ENCODE data around the gene DCDC2B.

Gene DCDC2B

GRCh38 chr1:32197074-32197473 lies 11.8 kb upstream of the DCDC2B start:
- no peak for DNase-seq

DNA sequence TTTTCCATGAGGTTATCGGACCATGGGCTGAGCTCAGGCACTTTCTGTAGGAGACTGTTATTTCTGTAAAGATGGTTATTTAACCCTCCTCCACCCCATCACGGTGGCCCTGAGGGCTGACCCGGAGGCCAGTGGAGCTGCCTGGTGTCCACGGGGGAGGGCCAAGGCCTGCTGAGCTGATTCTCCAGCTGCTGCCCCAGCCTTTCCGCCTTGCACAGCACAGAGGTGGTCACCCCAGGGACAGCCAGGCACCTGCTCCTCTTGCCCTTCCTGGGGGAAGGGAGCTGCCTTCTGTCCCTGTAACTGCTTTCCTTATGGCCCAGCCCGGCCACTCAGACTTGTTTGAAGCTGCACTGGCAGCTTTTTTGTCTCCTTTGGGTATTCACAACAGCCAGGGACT lies 11.1 kb upstream of the DCDC2B start:
- DNase-seq: no peak

GRCh38 chr1:32198237-32199042 lies 10.4 kb upstream of the DCDC2B start:
- DNase-seq: no peak

DNA sequence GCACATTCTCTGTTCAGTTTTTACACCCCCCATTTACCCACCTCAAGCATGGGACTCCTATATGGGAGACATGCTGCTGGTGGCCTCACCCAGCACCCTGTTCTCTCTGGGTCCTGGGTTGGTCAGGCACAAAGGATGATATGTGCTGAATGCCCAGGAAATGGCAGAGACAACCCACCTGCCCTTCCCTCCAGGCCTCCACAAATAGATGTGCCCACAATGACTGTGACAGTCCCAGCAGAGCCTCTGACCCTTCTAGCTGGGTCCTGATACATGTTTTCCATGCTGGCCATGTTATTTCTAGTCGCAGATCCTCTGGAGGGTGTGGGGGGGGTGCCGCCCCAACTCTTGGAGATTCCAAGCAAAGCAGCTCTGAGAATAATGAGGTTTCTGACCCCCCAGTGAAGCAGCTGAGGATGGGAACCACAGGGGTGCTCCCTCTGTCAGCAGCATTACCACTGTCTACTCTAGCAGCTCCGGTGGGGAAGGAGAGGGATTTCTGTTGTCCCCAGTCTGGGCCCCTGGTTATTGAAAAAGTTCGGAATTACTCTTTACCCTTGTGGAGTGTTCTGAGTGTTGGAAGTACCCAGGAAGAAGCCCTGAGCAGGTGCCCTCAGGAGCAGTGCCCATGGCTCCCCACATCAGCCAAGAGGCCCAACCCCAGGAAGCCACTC lies 9.7 kb upstream of the DCDC2B start:
- DNase-seq: no peak

- DNase-seq: no peak
Measured at GRCh38 chr1:32199717-32200072, 9.2 kb upstream of the DCDC2B start.

GRCh38 chr1:32200226-32201010 lies 8.5 kb upstream of the DCDC2B start, which contains the start of gene CCDC28B:
CCDC28B (plus strand) TSS chr1:32200595; CDS start chr1:32201936, 1,341 bp downstream.
- peak; percentile 63 for DNase-seq

DNA sequence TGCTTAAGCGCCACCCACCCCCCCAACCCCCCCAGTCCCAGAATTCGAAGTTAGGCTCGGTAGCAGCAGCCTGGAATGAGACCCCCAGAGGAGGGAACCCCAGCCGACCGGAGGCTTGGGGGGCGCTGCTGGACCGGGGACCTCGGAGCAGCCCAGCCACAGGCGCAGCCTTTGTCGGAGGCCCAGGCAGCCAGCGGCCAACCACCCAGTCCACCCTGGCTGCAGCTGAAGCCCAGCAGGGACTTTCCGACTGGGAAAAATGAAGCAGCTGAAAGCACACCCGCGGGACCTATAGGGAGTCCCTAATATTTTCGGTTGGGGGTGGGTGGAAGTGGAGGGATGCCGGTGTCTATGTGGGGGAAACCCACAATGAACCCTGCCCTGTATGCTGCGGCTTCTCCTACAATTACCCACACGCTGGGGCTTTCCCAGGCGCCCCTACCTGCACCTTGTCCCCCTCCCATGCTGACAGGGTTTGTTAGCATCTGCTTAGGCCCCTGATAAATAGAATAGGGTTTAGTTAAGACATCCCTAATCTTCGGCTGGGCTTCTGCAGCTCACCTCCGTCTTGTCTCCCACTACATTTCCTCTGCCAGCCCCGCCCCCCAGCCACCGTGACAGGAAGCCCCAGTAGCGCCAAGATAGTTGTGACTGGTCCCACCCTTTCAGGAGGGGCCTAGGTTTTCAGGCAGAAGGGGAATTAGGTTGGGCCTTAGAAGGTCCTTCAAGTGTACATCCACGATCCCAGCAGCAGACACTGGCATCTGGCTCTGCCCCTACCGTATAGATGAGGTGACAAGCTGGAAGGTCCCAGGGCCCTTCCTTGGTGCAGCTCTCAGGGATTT lies 7.7 kb upstream of the DCDC2B start:
- peak; percentile 91 for DNase-seq

GRCh38 chr1:32204943-32205361 lies 3.9 kb upstream of the DCDC2B start:
- no peak for DNase-seq

GRCh38 chr1:32205401-32206370 lies 3.2 kb upstream of the DCDC2B start, which contains the start of gene IQCC:
IQCC (plus strand) TSS chr1:32205671; CDS start chr1:32205682, 11 bp downstream.
- peak; percentile 91 for DNase-seq

GRCh38 chr1:32208469-32208868 lies 420 bp upstream of the DCDC2B start:
- no peak for DNase-seq

DNA sequence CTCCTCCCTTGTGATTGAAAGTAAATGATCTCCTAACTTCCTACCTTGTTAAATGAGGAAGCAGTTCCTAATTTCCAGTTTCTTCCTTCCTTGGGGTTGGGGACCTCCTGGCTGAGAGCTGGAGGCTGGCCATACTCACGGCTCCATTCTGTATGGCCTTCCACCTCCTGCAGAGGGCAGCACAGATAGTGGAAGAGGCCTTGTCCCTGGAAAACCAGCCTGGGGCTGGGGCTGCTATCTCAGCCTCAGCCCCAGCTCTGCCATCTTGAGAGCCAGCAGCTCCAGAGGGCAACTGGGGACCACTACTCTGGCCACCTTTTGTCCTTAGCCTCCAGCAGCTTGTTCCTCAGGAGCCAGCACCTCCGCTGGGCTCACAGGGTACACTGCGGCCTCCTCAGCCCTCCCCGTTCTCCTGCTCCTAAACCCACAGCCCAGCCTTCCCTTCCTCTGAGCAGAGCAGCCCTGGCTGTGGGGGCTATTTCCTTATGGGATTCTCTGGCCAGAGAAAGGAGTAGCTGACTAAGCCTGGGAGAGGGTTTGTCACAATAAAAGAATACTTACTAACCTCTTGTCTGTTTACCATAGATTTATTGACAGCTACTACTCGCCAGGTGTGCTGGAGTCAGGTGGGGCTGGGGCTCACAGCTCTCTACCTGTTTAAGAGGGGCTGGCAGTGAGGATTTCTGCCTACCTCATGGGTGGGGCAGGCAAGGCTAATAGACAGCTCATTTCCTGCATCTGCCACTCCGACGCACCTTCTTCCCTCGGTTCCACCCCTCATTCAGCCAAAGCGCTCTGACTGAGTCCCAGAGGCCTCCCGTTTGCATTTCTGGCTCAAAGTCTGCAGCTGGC lies 7.0 kb downstream of the DCDC2B start:
- peak; percentile 74 for DNase-seq

- no peak for DNase-seq
Measured at GRCh38 chr1:32216566-32216965, 7.7 kb downstream of the DCDC2B start.

- DNase-seq: no peak
Measured at GRCh38 chr1:32219022-32219421, 10.1 kb downstream of the DCDC2B start.

GRCh38 chr1:32220746-32221580 lies 12.1 kb downstream of the DCDC2B start:
- DNase-seq: no peak

GRCh38 chr1:32221581-32221979 lies 12.7 kb downstream of the DCDC2B start:
- DNase-seq: no peak

- peak; percentile 94 for DNase-seq
Measured at GRCh38 chr1:32221980-32222755, 13.3 kb downstream of the DCDC2B start, which contains the start of the genes EIF3I and TMEM234. EIF3I (plus strand) TSS chr1:32222407; CDS start chr1:32222442, 35 bp downstream. TMEM234 (minus strand) TSS chr1:32222353; CDS start chr1:32222322, 31 bp downstream.

DNA sequence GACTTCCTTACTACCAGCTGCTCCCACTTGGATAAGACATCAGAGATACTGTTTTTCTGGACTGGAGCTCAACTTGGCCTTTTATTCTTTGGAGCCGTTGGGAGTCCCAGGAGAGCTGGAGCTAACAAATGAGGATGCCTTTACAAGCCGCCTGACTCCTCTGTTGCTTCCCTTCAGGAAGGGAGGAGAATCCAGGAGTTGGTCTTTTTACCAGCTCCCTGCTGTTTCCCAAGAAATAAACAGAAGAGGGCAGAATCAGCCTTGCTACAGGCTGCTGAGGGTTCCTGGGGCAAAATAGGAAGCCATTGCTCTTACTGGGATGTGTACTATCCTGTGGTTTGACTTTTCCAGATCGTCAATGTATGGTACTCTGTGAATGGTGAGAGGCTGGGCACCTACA lies 14.8 kb downstream of the DCDC2B start:
- no peak for DNase-seq

GRCh38 chr1:32224285-32224684 lies 15.4 kb downstream of the DCDC2B start:
- no peak for DNase-seq
